Measurements from ENCODE around the gene SGSM1. TPM values are rescaled to one million over a fixed set of nuclear protein-coding genes. Genes with fewer than 3 reads are reported as not detected.

The SGSM1 gene
- total RNA-seq, 1 donor from 2014 or later = under 0.01 TPM

- H3K4me3 ChIP-seq (ENCODE audit: low read length in 3 of 3) = no peak overlapping the region
- H3K27ac ChIP-seq (ENCODE audit: low read depth, low read length) = no peak overlapping the region
- no peaks in the 10 kb centered on the region for H3K9me3 ChIP-seq (ENCODE audit: control insufficient read depth in 3 of 3, low read length in 3 of 3)
- H3K36me3 ChIP-seq (ENCODE audit: control insufficient read depth in 3 of 3, insufficient read depth in 3 of 3, low read length in 3 of 3) = no peaks in the 10 kb centered on the region
- peaks cover 0 to 3% (median 0%) of the 10 kb centered on the region in 3 donors for H3K27me3 ChIP-seq (ENCODE audit: control insufficient read depth in 3 of 3, insufficient read depth in 3 of 3, low read length in 3 of 3)
- no peak overlapping the region for H3K9ac ChIP-seq (ENCODE audit: low read depth in 1 of 3, low read length in 3 of 3)
- peaks cover 11 to 16% (median 14%) of the 10 kb centered on the region in 3 donors for H3K4me1 ChIP-seq (ENCODE audit: control insufficient read depth in 3 of 3, insufficient read depth in 3 of 3, low read length in 3 of 3)
Measured at GRCh38 chr22:24823787-24824186, 17.8 kb downstream of the SGSM1 start.

GRCh38 chr22:24824250-24824649 lies 18.2 kb downstream of the SGSM1 start:
- H3K4me1 ChIP-seq (ENCODE audit: control insufficient read depth in 3 of 3, insufficient read depth in 3 of 3, low read length in 3 of 3) = peaks cover 11 to 16% (median 14%) of the 10 kb centered on the region in 3 donors
- no peak overlapping the region for H3K9ac ChIP-seq (ENCODE audit: low read depth in 1 of 3, low read length in 3 of 3)
- H3K36me3 ChIP-seq (ENCODE audit: control insufficient read depth in 3 of 3, insufficient read depth in 3 of 3, low read length in 3 of 3) = no peaks in the 10 kb centered on the region
- H3K27ac ChIP-seq (ENCODE audit: low read depth, low read length) = no peak overlapping the region
- peaks cover 0 to 3% (median 0%) of the 10 kb centered on the region in 3 donors for H3K27me3 ChIP-seq (ENCODE audit: control insufficient read depth in 3 of 3, insufficient read depth in 3 of 3, low read length in 3 of 3)
- no peak overlapping the region for H3K4me3 ChIP-seq (ENCODE audit: low read length in 3 of 3)
- H3K9me3 ChIP-seq (ENCODE audit: control insufficient read depth in 3 of 3, low read length in 3 of 3) = no peaks in the 10 kb centered on the region

GRCh38 chr22:24824915-24825314 lies 18.9 kb downstream of the SGSM1 start:
- Histone ChIP-seq H3K27ac (ENCODE audit: low read depth, low read length) (no peak overlapping the region), H3K27me3 (ENCODE audit: control insufficient read depth in 3 of 3, insufficient read depth in 3 of 3, low read length in 3 of 3) (peaks cover 0 to 7% (median 0%) of the 10 kb centered on the region in 3 donors)

GRCh38 chr22:24826710-24827285 lies 20.8 kb downstream of the SGSM1 start:
- H3K27me3 ChIP-seq (ENCODE audit: control insufficient read depth in 3 of 3, insufficient read depth in 3 of 3, low read length in 3 of 3) = peaks cover 0 to 25% (median 6%) of the 10 kb centered on the region in 3 donors
- H3K4me3 ChIP-seq (ENCODE audit: low read length in 3 of 3) = no peak overlapping the region
- H3K36me3 ChIP-seq (ENCODE audit: control insufficient read depth in 3 of 3, insufficient read depth in 3 of 3, low read length in 3 of 3) = no peaks in the 10 kb centered on the region
- H3K9ac ChIP-seq (ENCODE audit: low read depth in 1 of 3, low read length in 3 of 3) = no peak overlapping the region
- peaks cover 0 to 3% (median 0%) of the 10 kb centered on the region in 3 donors for H3K4me1 ChIP-seq (ENCODE audit: control insufficient read depth in 3 of 3, insufficient read depth in 3 of 3, low read length in 3 of 3)
- H3K9me3 ChIP-seq (ENCODE audit: control insufficient read depth in 3 of 3, low read length in 3 of 3) = no peaks in the 10 kb centered on the region
- no peak overlapping the region for H3K27ac ChIP-seq (ENCODE audit: low read depth, low read length)

More at GRCh38 chr22:24824915-24825314, 18.9 kb downstream of the SGSM1 start:
- H3K4me1 ChIP-seq (ENCODE audit: control insufficient read depth in 3 of 3, insufficient read depth in 3 of 3, low read length in 3 of 3) = peaks cover 9 to 12% (median 9%) of the 10 kb centered on the region in 3 donors
- no peaks in the 10 kb centered on the region for H3K9me3 ChIP-seq (ENCODE audit: control insufficient read depth in 3 of 3, low read length in 3 of 3)
- no peak overlapping the region for H3K9ac ChIP-seq (ENCODE audit: low read depth in 1 of 3, low read length in 3 of 3)
- H3K4me3 ChIP-seq (ENCODE audit: low read length in 3 of 3) = no peak overlapping the region
- H3K36me3 ChIP-seq (ENCODE audit: control insufficient read depth in 3 of 3, insufficient read depth in 3 of 3, low read length in 3 of 3) = no peaks in the 10 kb centered on the region

- Histone ChIP-seq H3K27me3 (ENCODE audit: control insufficient read depth in 3 of 3, insufficient read depth in 3 of 3, low read length in 3 of 3) (peaks cover 0 to 27% (median 6%) of the 10 kb centered on the region in 3 donors), H3K9me3 (ENCODE audit: control insufficient read depth in 3 of 3, low read length in 3 of 3) (no peaks in the 10 kb centered on the region), H3K4me3 (ENCODE audit: low read length in 3 of 3) (no peak overlapping the region), H3K9ac (ENCODE audit: low read depth in 1 of 3, low read length in 3 of 3) (no peak overlapping the region), H3K36me3 (ENCODE audit: control insufficient read depth in 3 of 3, insufficient read depth in 3 of 3, low read length in 3 of 3) (no peaks in the 10 kb centered on the region), H3K27ac (ENCODE audit: low read depth, low read length) (no peak overlapping the region), H3K4me1 (ENCODE audit: control insufficient read depth in 3 of 3, insufficient read depth in 3 of 3, low read length in 3 of 3) (peaks cover 0 to 2% (median 0%) of the 10 kb centered on the region in 3 donors)
Measured at GRCh38 chr22:24827296-24827695, 21.3 kb downstream of the SGSM1 start.

- H3K4me1 ChIP-seq (ENCODE audit: control insufficient read depth in 3 of 3, insufficient read depth in 3 of 3, low read length in 3 of 3) = no peaks in the 10 kb centered on the region
- H3K27ac ChIP-seq (ENCODE audit: low read depth, low read length) = no peak overlapping the region
- H3K27me3 ChIP-seq (ENCODE audit: control insufficient read depth in 3 of 3, insufficient read depth in 3 of 3, low read length in 3 of 3) = peaks cover 0 to 27% (median 6%) of the 10 kb centered on the region in 3 donors
- H3K9ac ChIP-seq (ENCODE audit: low read depth in 1 of 3, low read length in 3 of 3) = no peak overlapping the region
- H3K4me3 ChIP-seq (ENCODE audit: low read length in 3 of 3) = no peak overlapping the region
- H3K36me3 ChIP-seq (ENCODE audit: control insufficient read depth in 3 of 3, insufficient read depth in 3 of 3, low read length in 3 of 3) = no peaks in the 10 kb centered on the region
- no peaks in the 10 kb centered on the region for H3K9me3 ChIP-seq (ENCODE audit: control insufficient read depth in 3 of 3, low read length in 3 of 3)
Measured at GRCh38 chr22:24830205-24830979, 24.4 kb downstream of the SGSM1 start.

- Histone ChIP-seq H3K9me3 (ENCODE audit: control insufficient read depth in 3 of 3, low read length in 3 of 3) (no peaks in the 10 kb centered on the region), H3K36me3 (ENCODE audit: control insufficient read depth in 3 of 3, insufficient read depth in 3 of 3, low read length in 3 of 3) (no peaks in the 10 kb centered on the region), H3K9ac (ENCODE audit: low read depth in 1 of 3, low read length in 3 of 3) (no peak overlapping the region), H3K27ac (ENCODE audit: low read depth, low read length) (no peak overlapping the region), H3K27me3 (ENCODE audit: control insufficient read depth in 3 of 3, insufficient read depth in 3 of 3, low read length in 3 of 3) (peaks cover 0 to 27% (median 6%) of the 10 kb centered on the region in 3 donors), H3K4me3 (ENCODE audit: low read length in 3 of 3) (no peak overlapping the region), H3K4me1 (ENCODE audit: control insufficient read depth in 3 of 3, insufficient read depth in 3 of 3, low read length in 3 of 3) (no peaks in the 10 kb centered on the region)
Measured at GRCh38 chr22:24831687-24832086, 25.7 kb downstream of the SGSM1 start.

GRCh38 chr22:24833881-24834495 lies 28.0 kb downstream of the SGSM1 start:
- Histone ChIP-seq H3K4me3 (ENCODE audit: low read length in 3 of 3) (no peak overlapping the region), H3K27ac (ENCODE audit: low read depth, low read length) (no peak overlapping the region), H3K9ac (ENCODE audit: low read depth in 1 of 3, low read length in 3 of 3) (no peak overlapping the region), H3K4me1 (ENCODE audit: control insufficient read depth in 3 of 3, insufficient read depth in 3 of 3, low read length in 3 of 3) (no peaks in the 10 kb centered on the region), H3K9me3 (ENCODE audit: control insufficient read depth in 3 of 3, low read length in 3 of 3) (no peaks in the 10 kb centered on the region), H3K27me3 (ENCODE audit: control insufficient read depth in 3 of 3, insufficient read depth in 3 of 3, low read length in 3 of 3) (peaks cover 0 to 27% (median 6%) of the 10 kb centered on the region in 3 donors), H3K36me3 (ENCODE audit: control insufficient read depth in 3 of 3, insufficient read depth in 3 of 3, low read length in 3 of 3) (no peaks in the 10 kb centered on the region)

- Histone ChIP-seq H3K4me1 (ENCODE audit: control insufficient read depth in 3 of 3, insufficient read depth in 3 of 3, low read length in 3 of 3) (no peaks in the 10 kb centered on the region), H3K27ac (ENCODE audit: low read depth, low read length) (no peak overlapping the region), H3K27me3 (ENCODE audit: control insufficient read depth in 3 of 3, insufficient read depth in 3 of 3, low read length in 3 of 3) (peaks cover 0 to 21% (median 6%) of the 10 kb centered on the region in 3 donors), H3K9me3 (ENCODE audit: control insufficient read depth in 3 of 3, low read length in 3 of 3) (no peaks in the 10 kb centered on the region), H3K9ac (ENCODE audit: low read depth in 1 of 3, low read length in 3 of 3) (no peak overlapping the region), H3K4me3 (ENCODE audit: low read length in 3 of 3) (no peak overlapping the region), H3K36me3 (ENCODE audit: control insufficient read depth in 3 of 3, insufficient read depth in 3 of 3, low read length in 3 of 3) (no peaks in the 10 kb centered on the region)
Measured at GRCh38 chr22:24834845-24835570, 29.0 kb downstream of the SGSM1 start.

Data from skeletal muscle tissue (tissue), 4 donors.